Right cardiac atrium (tissue), 5 donors: ENCODE results near the gene GNG8. TPM values are rescaled to one million over a fixed set of nuclear protein-coding genes. Genes with fewer than 3 reads are reported as not detected.
A peak's percentile ranks its signal among the peaks of the same experiment; 100 is the strongest.

Experiments used
- ATAC-seq, 2 donors: fragments of 200-7000 bp; cut with Tn5 transposase; one replicate each; pipeline versions ENCODE4 v1.8.0 to v1.9.1; 2020; ENCODE audit warnings: moderate library complexity in 2 of 2, mild to moderate bottlenecking in 1 of 2
- DNase-seq, 3 donors: peaks; one replicate each; pipeline ENCODE4 v3.0.0-alpha.2; 2020
- H3K27ac ChIP-seq: one replicate; pipeline ENCODE4 v1.5.1; 2013; ENCODE audit warnings: mild to moderate bottlenecking, low read length, control low read depth, moderate library complexity
- H3K27me3 ChIP-seq: one replicate; pipeline ENCODE4 v1.6.1; 2013; ENCODE audit not compliant: control insufficient read depth, insufficient read depth
- H3K4me1 ChIP-seq: one replicate; pipeline ENCODE4 v1.6.1; 2013; ENCODE audit warnings: low read length; ENCODE audit not compliant: control insufficient read depth, insufficient read depth
- H3K4me3 ChIP-seq: one replicate; pipeline ENCODE4 v1.5.1; 2013; ENCODE audit warnings: low read length, control low read depth
- H3K9me3 ChIP-seq: one replicate; pipeline ENCODE4 v1.6.1; 2013; ENCODE audit warnings: low read length; ENCODE audit not compliant: control insufficient read depth
- WGBS: extraction: QIAGEN DNeasy Blood & Tissue Kit; methylation state at CpG from one replicate; pipeline ENCODE4 v1.1.7; 2013; 5-methylcytosine and 5-hydroxymethylcytosine counted together
- intact Hi-C, 4 donors: fragments of 100-400 bp; cut with DNase I; formaldehyde crosslinking; loops; one replicate each; pipeline versions ENCODE4 v1.11.0 to v1.14.0; 2022 to 2023
- polyA plus RNA-seq: library from polyadenylated mRNA; stranded (reverse); fragments of 200-250 nt; gene quantifications from one replicate; pipeline ENCODE4 v1.2.3, GENCODE V29; 2013
- total RNA-seq, 4 donors: library from RNA; stranded (reverse); fragmentation: NEBNext Ultra II Directional; extraction: Animal tissue kit (Norgen Biotek cat#: 25700); gene quantifications; one replicate each; pipeline ENCODE4 v1.2.1, GENCODE V29; 2021
- donor health status: healthy with polysubstance abuse.
- donor health status: DM: no; HTN: yes; CAD: no.
- donor health status: DM: no; HTN: no; CAD: no.
- donor health status: DM: no; HTN: yes; CAD: no; lungs with severe emphysema.
- donor health status: DM: yes; HTN: yes; CAD: no.

The GNG8 gene
- total and polyA plus RNA-seq, 5 donors, result 3.0 to 7.4 (median 4.7) TPM; not detected in 1

GRCh38 chr19:46660551-46661019 is 24.6 kb upstream of the GNG8 start:
- 1% methylated on average over 40 of the region's 40 CpGs for WGBS
- intact Hi-C loops, result loop anchor here in 3 of 4 donors (5.0 to 10.0 kb wide), 3 partner anchors 43 to 133 kb away; no protein-coding TSS in a partner anchor
- Histone ChIP-seq H3K9me3 (no peaks in the 10 kb centered on the region), H3K4me3 (peak overlapping the region; percentile 45), H3K4me1 (no peaks in the 10 kb centered on the region), H3K27me3 (no peaks in the 10 kb centered on the region), H3K27ac (peak overlapping the region; percentile 25)
- ATAC-seq, result peak; percentile 1
- no peak for DNase-seq

DNA sequence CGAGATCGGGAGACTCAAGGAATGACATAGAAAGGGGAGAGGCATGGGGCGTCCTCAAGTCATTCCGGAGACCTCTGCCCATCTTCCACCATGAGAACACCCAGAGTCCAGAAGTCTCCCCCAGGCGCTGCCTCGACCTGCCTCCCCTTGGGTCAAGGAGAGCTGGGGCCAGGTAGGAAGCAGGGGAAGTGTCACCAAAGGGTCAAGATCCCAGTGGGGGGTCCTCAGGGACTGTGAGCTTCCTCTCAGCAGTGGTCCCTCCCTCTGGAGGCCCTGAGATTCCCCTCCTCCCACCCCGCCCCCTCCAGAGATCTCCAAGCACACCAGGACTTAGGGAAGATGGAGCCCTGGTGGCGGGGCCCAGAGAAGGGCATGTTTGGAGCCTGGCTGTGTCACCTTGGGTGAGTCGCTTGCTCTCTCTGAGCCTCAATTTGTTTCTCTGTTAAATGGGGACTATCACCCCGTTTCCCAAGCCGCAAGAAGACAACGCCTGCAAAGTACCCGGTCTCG is 24.1 kb upstream of the GNG8 start:
- no peaks in the 10 kb centered on the region for H3K27me3 ChIP-seq
- H3K9me3 ChIP-seq, result no peaks in the 10 kb centered on the region
- 2% methylated on average over 14 of the region's 14 CpGs for WGBS
- DNase-seq, result peak; percentile 46 to 74 (median 66)
- intact Hi-C loops, result loop anchor here in 3 of 4 donors (5.0 to 10.0 kb wide), 3 partner anchors 43 to 133 kb away; no protein-coding TSS in a partner anchor
- H3K4me1 ChIP-seq, result no peaks in the 10 kb centered on the region
- peak overlapping the region; percentile 28 for H3K27ac ChIP-seq
- H3K4me3 ChIP-seq, result peak overlapping the region; percentile 45
- no peak for ATAC-seq

DNA sequence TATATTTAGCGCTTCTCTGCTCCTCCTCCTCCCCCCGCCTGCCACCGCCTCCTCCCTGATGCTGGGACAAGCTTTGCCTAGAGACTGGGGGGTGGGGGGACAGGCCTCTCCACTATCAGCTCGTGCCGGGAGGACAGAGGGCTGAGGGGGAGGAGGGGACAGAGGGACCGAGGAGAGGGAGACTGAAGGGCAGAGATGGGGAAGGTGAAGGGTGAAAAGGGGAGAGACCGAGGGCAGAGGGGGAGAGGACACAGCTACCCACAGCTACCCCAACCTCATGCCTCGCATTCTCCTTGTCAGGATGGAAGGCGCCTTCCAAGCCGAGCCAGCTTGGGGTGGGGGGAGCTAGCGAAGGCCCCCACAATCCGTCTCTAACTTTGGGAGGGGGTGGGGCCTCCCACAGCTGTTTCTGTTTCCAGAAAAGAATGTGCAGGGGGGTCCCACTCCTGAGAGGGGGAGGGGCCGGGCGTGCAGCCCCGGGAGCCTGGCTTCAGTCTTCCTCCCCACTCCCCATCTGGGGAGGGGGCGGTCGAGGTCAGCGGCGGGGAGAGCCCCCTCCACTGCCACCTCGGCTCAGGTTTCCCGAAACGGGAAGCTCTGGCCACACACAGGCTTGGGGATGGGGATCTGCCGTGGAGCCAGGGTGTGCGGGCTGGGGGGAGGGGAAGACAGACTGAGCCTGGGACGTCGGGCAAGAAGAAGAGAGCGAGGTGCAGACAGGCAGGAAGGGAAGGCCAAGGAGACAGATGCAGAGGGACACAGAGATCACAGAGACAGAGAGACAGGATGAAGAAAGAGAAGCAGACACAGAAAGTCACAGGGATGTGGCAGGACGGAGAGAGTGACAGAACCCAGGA is 23.4 kb upstream of the GNG8 start:
- no peaks in the 10 kb centered on the region for H3K9me3 ChIP-seq
- intact Hi-C loops, result loop anchor here in 3 of 4 donors (5.0 to 10.0 kb wide), 3 partner anchors 42 to 132 kb away; no protein-coding TSS in a partner anchor
- peak overlapping the region; percentile 45 for H3K4me3 ChIP-seq
- no peaks in the 10 kb centered on the region for H3K4me1 ChIP-seq
- peak overlapping the region; percentile 28 for H3K27ac ChIP-seq
- no peaks in the 10 kb centered on the region for H3K27me3 ChIP-seq
- ATAC-seq, result no peak
- peak; percentile 46 to 89 (median 81) for DNase-seq
- 6% methylated on average over 28 of the region's 28 CpGs for WGBS

DNA sequence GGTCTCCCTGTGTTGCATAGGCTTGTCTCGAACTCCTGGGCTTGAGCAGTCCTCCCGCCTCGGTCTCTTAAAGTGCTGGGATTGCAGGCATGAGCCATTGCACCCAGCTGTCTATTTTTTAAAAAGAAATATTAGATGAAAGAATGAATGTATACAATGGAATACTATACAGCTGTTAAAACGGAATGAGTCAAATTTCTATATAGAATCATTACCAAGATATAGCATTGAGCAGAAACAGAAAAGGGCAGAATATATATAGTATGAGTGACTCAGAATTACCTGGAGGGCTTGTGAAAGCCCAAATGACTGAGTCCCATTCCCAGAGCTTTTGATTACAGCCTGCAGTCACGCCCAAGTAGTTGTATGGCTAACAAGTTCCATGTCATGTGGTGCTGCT is 20.5 kb upstream of the GNG8 start:
- no peak for DNase-seq
- Histone ChIP-seq H3K4me3 (no peak overlapping the region), H3K27ac (no peak overlapping the region), H3K27me3 (no peaks in the 10 kb centered on the region), H3K9me3 (no peaks in the 10 kb centered on the region), H3K4me1 (no peaks in the 10 kb centered on the region)
- intact Hi-C loops, result no loop called here
- ATAC-seq, result no peak
- WGBS, result 94% methylated on average over 5 of the region's 5 CpGs

GRCh38 chr19:46654621-46655152 is 18.7 kb upstream of the GNG8 start:
- ATAC-seq (peak; percentile 55 to 67), DNase-seq (peak; percentile 47 to 86 (median 80))
- no peaks in the 10 kb centered on the region for H3K4me1 ChIP-seq
- WGBS, result 40% methylated on average over 16 of the region's 16 CpGs
- H3K4me3 ChIP-seq, result no peak overlapping the region
- no peaks in the 10 kb centered on the region for H3K9me3 ChIP-seq
- intact Hi-C loops, result no loop called here
- peak overlapping the region; percentile 57 for H3K27ac ChIP-seq
- H3K27me3 ChIP-seq, result no peaks in the 10 kb centered on the region

GRCh38 chr19:46650445-46650844 is 14.4 kb upstream of the GNG8 start:
- no peak overlapping the region for H3K27ac ChIP-seq
- no peaks in the 10 kb centered on the region for H3K27me3 ChIP-seq
- H3K9me3 ChIP-seq, result no peaks in the 10 kb centered on the region
- no peak overlapping the region for H3K4me3 ChIP-seq
- intact Hi-C loops, result no loop called here
- H3K4me1 ChIP-seq, result no peaks in the 10 kb centered on the region
- 81% methylated on average over 7 of the region's 7 CpGs for WGBS
- ATAC-seq (no peak), DNase-seq (peak in 1 of 3 donors; percentile 47)

DNA sequence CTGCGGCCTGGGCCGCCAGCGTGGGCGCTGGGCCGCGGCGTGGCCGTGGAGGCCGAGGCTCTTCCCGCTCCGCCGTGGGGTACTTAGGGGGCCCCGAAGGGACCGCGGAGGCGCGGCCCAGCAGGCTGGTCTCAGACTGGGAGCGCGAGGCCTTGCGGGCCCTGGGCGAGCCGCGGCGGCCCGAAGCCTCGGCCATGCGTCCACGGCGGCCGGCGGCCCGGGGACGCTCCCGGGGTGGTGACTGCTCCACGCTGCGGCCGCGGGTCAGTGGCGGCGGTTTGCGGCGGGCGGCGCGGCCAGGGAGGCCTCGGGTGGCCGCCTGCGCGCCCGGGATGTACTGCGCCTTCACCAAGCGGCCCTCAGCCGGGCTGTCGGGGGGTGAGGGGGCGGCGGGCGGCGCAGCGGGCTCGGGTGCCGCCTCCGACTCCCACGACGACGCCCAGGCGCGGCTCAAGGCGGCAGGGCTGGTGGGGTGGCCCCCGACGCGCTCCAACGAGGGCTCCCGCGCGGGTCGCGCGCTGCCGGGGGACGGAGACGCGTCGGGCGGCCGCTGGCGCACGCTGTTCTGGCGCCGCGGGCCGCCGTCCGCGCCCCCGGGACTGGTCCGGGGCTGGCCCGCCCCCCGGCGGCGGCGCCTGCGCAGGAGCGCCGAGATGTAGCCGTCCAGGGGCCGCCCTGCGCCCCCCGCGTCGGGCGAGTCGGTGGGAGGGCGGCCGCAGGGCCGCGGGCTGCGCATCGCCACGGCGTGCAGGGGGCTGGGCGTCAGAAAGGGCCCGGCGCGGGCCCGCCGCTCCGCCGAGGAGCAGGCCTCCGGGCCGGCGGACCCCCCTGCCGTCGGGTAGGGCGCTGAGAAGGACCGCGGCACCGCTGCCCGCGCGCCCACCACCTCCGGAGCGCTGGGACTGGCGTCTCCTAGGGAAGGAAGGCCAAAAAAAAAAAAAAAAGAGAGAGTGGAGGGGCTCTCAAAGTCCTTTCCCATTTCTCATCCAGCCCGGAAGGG is 13.3 kb upstream of the GNG8 start:
- ATAC-seq (no peak), DNase-seq (peak in 1 of 3 donors; percentile 47)
- no peaks in the 10 kb centered on the region for H3K4me1 ChIP-seq
- intact Hi-C loops, result no loop called here
- no peak overlapping the region for H3K27ac ChIP-seq
- H3K27me3 ChIP-seq, result no peaks in the 10 kb centered on the region
- no peak overlapping the region for H3K4me3 ChIP-seq
- H3K9me3 ChIP-seq, result no peaks in the 10 kb centered on the region
- 62% methylated on average over 144 of the region's 144 CpGs for WGBS

DNA sequence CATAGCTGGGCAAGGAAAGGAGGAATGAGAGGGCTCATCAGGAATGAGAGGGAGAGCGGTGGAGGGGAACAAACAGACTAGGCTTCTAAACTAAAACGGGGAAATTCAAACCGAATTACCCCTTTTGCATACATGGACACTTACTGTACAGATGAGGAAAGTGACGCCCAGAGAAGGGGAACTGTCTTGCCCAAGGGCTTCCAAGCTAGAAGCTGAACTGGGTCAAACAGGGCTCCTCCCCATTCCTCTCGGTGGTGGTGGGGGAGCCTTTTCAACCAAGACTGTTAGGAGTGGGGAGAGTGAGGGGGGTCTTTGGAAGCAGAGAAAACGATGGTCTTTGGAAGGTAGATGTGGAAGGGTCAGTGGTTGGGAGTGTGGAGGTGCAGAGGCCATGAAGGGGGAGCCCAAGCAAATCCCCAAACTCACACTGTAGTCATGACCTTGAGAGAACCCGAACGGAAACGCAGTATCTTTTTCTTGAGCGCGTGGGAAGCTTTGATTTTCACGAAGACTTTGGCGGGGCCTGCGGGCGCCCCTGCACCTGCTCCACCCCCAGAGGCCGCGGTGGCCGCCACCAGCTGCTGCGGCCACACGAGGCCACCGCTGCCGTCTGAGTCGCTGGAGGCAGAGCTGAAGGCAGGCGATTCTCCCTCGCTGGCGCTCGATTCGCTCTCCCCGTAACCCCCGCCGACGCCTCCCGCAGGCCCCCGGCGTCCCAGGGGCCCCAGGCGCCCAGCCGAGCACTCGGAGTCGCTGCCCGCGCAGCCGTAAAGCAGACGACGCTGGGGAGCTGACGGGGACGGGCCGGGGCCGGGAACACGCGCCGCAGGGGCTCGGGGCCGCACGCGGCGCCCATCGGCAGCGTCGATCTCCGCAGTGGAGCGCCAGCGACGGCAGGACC is 12.3 kb upstream of the GNG8 start:
- intact Hi-C loops, result no loop called here
- Histone ChIP-seq H3K4me1 (no peaks in the 10 kb centered on the region), H3K9me3 (no peaks in the 10 kb centered on the region), H3K27me3 (no peaks in the 10 kb centered on the region), H3K4me3 (no peak overlapping the region), H3K27ac (no peak overlapping the region)
- WGBS, result 63% methylated on average over 63 of the region's 63 CpGs
- DNase-seq, result no peak
- ATAC-seq, result no peak

GRCh38 chr19:46646402-46646801 is 10.4 kb upstream of the GNG8 start:
- Histone ChIP-seq H3K4me3 (no peak overlapping the region), H3K27me3 (no peaks in the 10 kb centered on the region), H3K9me3 (no peaks in the 10 kb centered on the region), H3K27ac (no peak overlapping the region), H3K4me1 (no peaks in the 10 kb centered on the region)
- ATAC-seq, result no peak
- WGBS, result 89% methylated on average over 3 of the region's 3 CpGs
- intact Hi-C loops, result no loop called here
- no peak for DNase-seq
